GM23338 (cell line): ENCODE measurements around the gene SYT6. TPM values are rescaled to one million over a fixed set of nuclear protein-coding genes. Genes with fewer than 3 reads are reported as not detected.

Experiments used
- ATAC-seq: fragments of 200-7000 bp; cut with Tn5 transposase; 3 replicates; pipeline ENCODE4 v1.9.1; 2020
- DNase-seq: peaks from one replicate; pipeline ENCODE4 v3.0.0-alpha.2; 2015; ENCODE audit warnings: low spot score
- H2AFZ ChIP-seq: fragments of 200-600 bp; sonication (generic); 2 replicates; pipeline ENCODE4 v1.8.0; 2016; ENCODE audit warnings: antibody characterized with exemption, mild to moderate bottlenecking, moderate library complexity
- H3F3A ChIP-seq: fragments of 200-600 bp; sonication (generic); replicated peaks from 2 replicates; pipeline ENCODE4 v1.8.0; 2017; ENCODE audit warnings: antibody characterized with exemption, mixed run types, low read depth
- H3K27ac ChIP-seq: fragments of 200-600 bp; sonication (generic); 2 replicates; pipeline ENCODE4 v1.6.1; 2016; ENCODE audit warnings: low read depth
- H3K27me3 ChIP-seq: fragments of 200-600 bp; sonication (generic); 2 replicates; pipeline ENCODE4 v1.8.0; 2016; ENCODE audit warnings: mild to moderate bottlenecking, mixed run types, moderate library complexity; ENCODE audit not compliant: insufficient read depth
- H3K36me3 ChIP-seq: fragments of 200-600 bp; sonication (generic); 2 replicates; pipeline ENCODE4 v1.8.0; 2016; ENCODE audit warnings: mild to moderate bottlenecking; ENCODE audit not compliant: insufficient read depth
- H3K4me1 ChIP-seq: fragments of 200-600 bp; sonication (generic); 2 replicates; pipeline ENCODE4 v1.8.0; 2016; ENCODE audit warnings: mild to moderate bottlenecking, moderate library complexity; ENCODE audit not compliant: insufficient read depth
- H3K4me2 ChIP-seq: fragments of 200-600 bp; sonication (generic); 2 replicates; pipeline ENCODE4 v1.7.1; 2017; ENCODE audit warnings: mixed run types
- H3K4me3 ChIP-seq: fragments of 200-600 bp; sonication (generic); 2 replicates; pipeline ENCODE4 v1.6.1; 2016; ENCODE audit warnings: mixed run types
- H3K79me2 ChIP-seq: fragments of 200-600 bp; sonication (generic); replicated peaks from 2 replicates; pipeline ENCODE4 v1.8.0; 2017; ENCODE audit warnings: mild to moderate bottlenecking; ENCODE audit not compliant: insufficient read depth
- H3K9me2 ChIP-seq: fragments of 200-600 bp; sonication (generic); 2 replicates; pipeline ENCODE4 v1.8.0; 2017; ENCODE audit not compliant: insufficient read depth
- H4K20me1 ChIP-seq: fragments of 200-600 bp; sonication (generic); replicated peaks from 2 replicates; pipeline ENCODE4 v1.8.0; 2017; ENCODE audit warnings: mild to moderate bottlenecking; ENCODE audit not compliant: insufficient read depth
- H3K27ac Mint-ChIP-seq: 2 replicates; pipeline ENCODE4 v1.8.0; 2020; ENCODE audit warnings: inconsistent platforms, mild to moderate bottlenecking, moderate library complexity, mixed read lengths
- H3K27me3 Mint-ChIP-seq: 3 replicates; pipeline ENCODE4 v1.8.0; 2022; ENCODE audit warnings: low read depth, mild to moderate bottlenecking, moderate library complexity, mixed read lengths, inconsistent platforms; ENCODE audit not compliant: insufficient read depth, poor library complexity
- H3K36me3 Mint-ChIP-seq: 3 replicates; pipeline ENCODE4 v1.8.0; 2021; ENCODE audit warnings: low read depth, mild to moderate bottlenecking, inconsistent platforms, moderate library complexity, mixed read lengths
- H3K4me1 Mint-ChIP-seq: 3 replicates; pipeline ENCODE4 v1.8.0; 2020; ENCODE audit warnings: mild to moderate bottlenecking, inconsistent platforms, mixed read lengths
- H3K4me3 Mint-ChIP-seq: 3 replicates; pipeline ENCODE4 v1.8.0; 2021; ENCODE audit warnings: moderate library complexity, mild to moderate bottlenecking, inconsistent platforms, mixed read lengths
- H3K9me3 Mint-ChIP-seq: 3 replicates; pipeline ENCODE4 v1.8.0; 2020; ENCODE audit warnings: moderate library complexity, mild to moderate bottlenecking, inconsistent platforms, mixed read lengths
- CREB1 ChIP-seq: fragments of 250-450 bp; sonication (Bioruptor Pico); IDR thresholded peaks from 2 replicates; pipeline ENCODE4 v1.5.0; 2020; ENCODE audit warnings: low read depth, mild to moderate bottlenecking, moderate library complexity
- CTCF ChIP-seq, 2 experiments: fragments of 200-600 bp in 1 of 2; sonication (generic) in 1 of 2; conservative IDR thresholded peaks; 2 replicates each; pipeline versions ENCODE4 v1.5.1 to v1.6.1; 2016 to 2017; ENCODE audit warnings: antibody characterized with exemption in 2 of 2, low read depth in 2 of 2, mild to moderate bottlenecking in 2 of 2, moderate library complexity in 1 of 2
- ETS1 ChIP-seq: IDR thresholded peaks from 2 replicates; pipeline ENCODE4 v1.6.1; 2016; ENCODE audit warnings: antibody characterized with exemption
- EZH2 ChIP-seq: fragments of 200-600 bp; sonication (generic); IDR thresholded peaks from one replicate; pipeline ENCODE4 v1.8.0; 2017; ENCODE audit warnings: antibody characterized with exemption, mild to moderate bottlenecking, low read depth; ENCODE audit not compliant: unreplicated experiment
- EZH2phosphoT487 ChIP-seq: fragments of 200-600 bp; sonication (generic); IDR thresholded peaks from one replicate; pipeline ENCODE4 v1.8.1; 2018; ENCODE audit warnings: antibody characterized with exemption; ENCODE audit not compliant: unreplicated experiment
- JUNB ChIP-seq: IDR thresholded peaks from one replicate; pipeline ENCODE4 v1.6.1; 2016; ENCODE audit warnings: antibody characterized with exemption; ENCODE audit not compliant: unreplicated experiment
- NANOG ChIP-seq: IDR thresholded peaks from 2 replicates; pipeline ENCODE4 v1.6.1; 2016; ENCODE audit warnings: antibody characterized with exemption, borderline replicate concordance
- POLR2AphosphoS5 ChIP-seq: IDR thresholded peaks from 2 replicates; pipeline ENCODE4 v1.6.1; 2016; ENCODE audit warnings: antibody characterized with exemption, low read depth
- REST ChIP-seq: IDR thresholded peaks from one replicate; pipeline ENCODE4 v1.6.1; 2018; ENCODE audit warnings: antibody characterized with exemption; ENCODE audit not compliant: unreplicated experiment
- STAT1 ChIP-seq: IDR thresholded peaks from one replicate; pipeline ENCODE4 v1.6.1; 2016; ENCODE audit warnings: antibody characterized with exemption; ENCODE audit not compliant: unreplicated experiment
- ZNF114 ChIP-seq: fragments of 250-450 bp; sonication (Bioruptor Pico); IDR thresholded peaks from 2 replicates; pipeline ENCODE4 v1.5.0; 2020; ENCODE audit warnings: mild to moderate bottlenecking, moderate library complexity
- ZNF331 ChIP-seq: fragments of 250-450 bp; sonication (Bioruptor Pico); IDR thresholded peaks from 2 replicates; pipeline ENCODE4 v1.5.0; 2020; ENCODE audit warnings: low read depth, mild to moderate bottlenecking, moderate library complexity
- ZNF462 ChIP-seq: fragments of 250-450 bp; sonication (Bioruptor Pico); IDR thresholded peaks from 2 replicates; pipeline ENCODE4 v1.5.0; 2020; ENCODE audit warnings: mild to moderate bottlenecking, moderate library complexity
- polyA plus RNA-seq: library from polyadenylated mRNA; unstranded; fragments of >200 nt; fragmentation: Nextera tagmentation; extraction: Ambion mirVana; gene quantifications from 2 replicates; pipeline ENCODE4 v1.2.1, GENCODE V29; 2016
- total RNA-seq: library from RNA; depleted of rRNA; stranded (reverse); fragments of >200 nt; shearing (Covaris generic); gene quantifications from 2 replicates; pipeline ENCODE4 v1.2.3, GENCODE V29; 2014

Gene SYT6
- total and polyA plus RNA-seq, 2 experiments from 2014 or later: 31.2 to 42.6 TPM

GRCh38 chr1:114135786-114136185 is 17.9 kb downstream of the SYT6 start:
- Mint-ChIP-seq H3K27me3 (peaks cover 14% of the 10 kb centered on the region), H3K4me1 (peaks cover 30% of the 10 kb centered on the region; the same call in 2 of the 3 replicates), H3K36me3 (peaks cover 85% of the 10 kb centered on the region), H3K27ac (no peak overlapping the region), H3K4me3 (no peak overlapping the region), H3K9me3 (no peaks in the 10 kb centered on the region)
- H3F3A ChIP-seq: peaks cover 11% of the 10 kb centered on the region; the same call in 1 of the 2 replicates
- peaks cover 5% of the 10 kb centered on the region; the same call in 1 of the 2 replicates for H3K9me2 ChIP-seq
- TF ChIP-seq CTCF (conservative IDR thresholded peaks at IDR 0.05; ENCODE audit: low read depth in 2 of 2): no peak
- no peak for TF ChIP-seq EZH2phosphoT487
- TF ChIP-seq NANOG: no peak
- TF ChIP-seq JUNB: no peak
- TF ChIP-seq ETS1: no peak
- TF ChIP-seq STAT1: no peak
- no peak for TF ChIP-seq ZNF114
- no peak for TF ChIP-seq REST
- TF ChIP-seq CREB1 (CRISPR knock-in tag): no peak
- TF ChIP-seq EZH2: no peak
- no peak for TF ChIP-seq ZNF462 (CRISPR knock-in tag)
- no peak for TF ChIP-seq POLR2AphosphoS5
- TF ChIP-seq ZNF331: no peak
- H3K4me1 ChIP-seq: 0 out of 2 replicates have a peak, but pooled peaks cover 5% of the 10 kb centered on the region
- no peak overlapping the region for H2AFZ ChIP-seq
- H4K20me1 ChIP-seq: peaks cover 14% of the 10 kb centered on the region
- DNase-seq: no peak
- ATAC-seq: no peak
- H3K36me3 ChIP-seq: peaks cover 36% of the 10 kb centered on the region
- H3K27ac ChIP-seq: no peak overlapping the region
- H3K4me3 ChIP-seq: no peak overlapping the region
- no peak overlapping the region for H3K4me2 ChIP-seq
- no peaks in the 10 kb centered on the region for H3K27me3 ChIP-seq
- H3K79me2 ChIP-seq: peaks cover 14% of the 10 kb centered on the region
